GM13977 (cell line): ENCODE measurements around the gene FAM228A.

Source experiments
- DNase-seq: peaks from one replicate; pipeline ENCODE4 v3.0.0; 2012; ENCODE audit warnings: low spot score
- in situ Hi-C: fragments of 300-500 bp; cut with MboI; formaldehyde crosslinking; loops from one replicate; pipeline ENCODE4 v1.12.0; 2022; ENCODE audit warnings: low sequenced_read_pairs, low pct_unique_long_range_greater_than_20kb, mixed read lengths, inconsistent platforms; ENCODE audit not compliant: unreplicated experiment
- TF ChIP-seq, protein P1 (sequence below): IDR thresholded peaks from 2 replicates; pipeline ENCODE4 v1.5.1; 2012; ENCODE audit warnings: mild to moderate bottlenecking, control low read depth; ENCODE audit not compliant: insufficient read depth; ENCODE audit errors: extremely low read depth, missing control alignments

The FAM228A gene

DNA sequence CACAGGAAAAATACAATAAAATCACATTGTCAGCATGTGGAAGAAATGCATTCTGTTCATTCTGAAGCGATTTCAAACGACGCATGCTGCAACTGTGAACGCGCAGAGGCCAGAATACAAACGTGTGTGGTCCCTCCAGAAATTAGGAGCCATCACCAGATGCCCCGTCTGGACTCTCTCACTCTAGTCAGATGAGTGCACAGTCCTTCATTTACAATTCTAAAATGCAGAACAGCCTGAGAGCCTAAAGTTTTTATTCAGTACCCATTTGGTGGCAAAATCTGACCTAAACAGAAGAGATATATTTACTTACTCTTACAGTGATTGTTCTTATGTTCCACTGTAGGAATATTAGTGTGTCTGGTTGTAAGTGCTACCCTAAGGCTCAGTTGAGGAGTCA is 36.6 kb downstream of the FAM228A start:
- TF ChIP-seq, protein P1, sequence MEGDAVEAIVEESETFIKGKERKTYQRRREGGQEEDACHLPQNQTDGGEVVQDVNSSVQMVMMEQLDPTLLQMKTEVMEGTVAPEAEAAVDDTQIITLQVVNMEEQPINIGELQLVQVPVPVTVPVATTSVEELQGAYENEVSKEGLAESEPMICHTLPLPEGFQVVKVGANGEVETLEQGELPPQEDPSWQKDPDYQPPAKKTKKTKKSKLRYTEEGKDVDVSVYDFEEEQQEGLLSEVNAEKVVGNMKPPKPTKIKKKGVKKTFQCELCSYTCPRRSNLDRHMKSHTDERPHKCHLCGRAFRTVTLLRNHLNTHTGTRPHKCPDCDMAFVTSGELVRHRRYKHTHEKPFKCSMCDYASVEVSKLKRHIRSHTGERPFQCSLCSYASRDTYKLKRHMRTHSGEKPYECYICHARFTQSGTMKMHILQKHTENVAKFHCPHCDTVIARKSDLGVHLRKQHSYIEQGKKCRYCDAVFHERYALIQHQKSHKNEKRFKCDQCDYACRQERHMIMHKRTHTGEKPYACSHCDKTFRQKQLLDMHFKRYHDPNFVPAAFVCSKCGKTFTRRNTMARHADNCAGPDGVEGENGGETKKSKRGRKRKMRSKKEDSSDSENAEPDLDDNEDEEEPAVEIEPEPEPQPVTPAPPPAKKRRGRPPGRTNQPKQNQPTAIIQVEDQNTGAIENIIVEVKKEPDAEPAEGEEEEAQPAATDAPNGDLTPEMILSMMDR, result no peak
- no peak for DNase-seq
- in situ Hi-C loops, result no loop called here

DNA sequence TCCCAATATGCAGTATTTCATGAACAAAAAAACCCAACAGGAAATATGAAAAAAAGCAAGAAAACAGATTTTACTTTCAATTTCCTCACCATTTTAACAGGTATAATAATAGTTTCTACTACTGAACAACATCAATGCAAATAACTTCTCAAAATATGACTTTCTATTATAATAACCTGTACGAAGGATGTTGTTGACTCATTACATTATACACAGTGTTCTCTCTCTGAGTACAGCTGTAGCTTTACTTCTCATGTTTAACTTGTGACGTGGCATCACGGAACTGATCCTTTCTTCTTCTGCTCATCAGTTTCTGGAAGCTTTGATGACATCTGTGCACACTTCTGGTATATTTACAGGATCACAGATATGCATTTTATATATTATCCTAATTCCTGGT is 40.0 kb downstream of the FAM228A start:
- in situ Hi-C loops, result no loop called here
- DNase-seq, result peak; percentile 90
- TF ChIP-seq, protein P1, result no peak

DNA sequence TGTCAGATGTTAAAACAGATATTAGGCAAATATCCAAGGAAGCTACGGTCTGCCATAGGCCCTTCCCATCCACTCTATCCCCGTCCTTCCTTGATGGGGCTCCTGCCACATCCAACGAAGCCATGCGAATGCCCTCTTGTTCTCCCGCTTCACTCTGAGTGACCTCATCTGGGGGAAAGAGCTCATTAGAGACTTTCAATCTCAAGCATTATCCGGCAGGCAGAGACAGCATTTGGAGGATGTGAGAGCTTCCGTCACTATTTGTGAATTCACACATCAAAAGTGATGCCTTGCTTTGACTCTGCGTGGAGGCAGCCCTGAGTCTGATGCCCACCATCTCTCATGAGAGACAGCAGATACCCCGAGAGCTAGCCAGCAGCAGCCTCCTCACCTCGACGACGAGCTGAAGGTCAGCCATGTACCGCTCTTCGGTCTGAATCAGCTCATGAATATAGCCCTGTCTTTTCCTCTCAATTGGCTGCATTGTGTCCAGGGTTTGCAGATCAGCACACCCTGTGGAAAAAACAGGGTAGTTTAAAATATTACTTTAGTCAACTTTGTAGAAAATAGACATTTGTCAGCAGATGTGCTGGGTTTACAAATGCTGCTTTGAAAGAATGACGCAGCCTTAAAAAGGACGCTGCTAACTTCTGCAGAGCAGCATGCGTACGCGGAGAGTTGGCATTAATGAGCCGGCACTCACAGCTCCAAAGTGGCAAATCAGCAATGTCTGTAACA is 45.9 kb downstream of the FAM228A start:
- TF ChIP-seq, protein P1, result no peak
- in situ Hi-C loops, result no loop called here
- no peak for DNase-seq

DNA sequence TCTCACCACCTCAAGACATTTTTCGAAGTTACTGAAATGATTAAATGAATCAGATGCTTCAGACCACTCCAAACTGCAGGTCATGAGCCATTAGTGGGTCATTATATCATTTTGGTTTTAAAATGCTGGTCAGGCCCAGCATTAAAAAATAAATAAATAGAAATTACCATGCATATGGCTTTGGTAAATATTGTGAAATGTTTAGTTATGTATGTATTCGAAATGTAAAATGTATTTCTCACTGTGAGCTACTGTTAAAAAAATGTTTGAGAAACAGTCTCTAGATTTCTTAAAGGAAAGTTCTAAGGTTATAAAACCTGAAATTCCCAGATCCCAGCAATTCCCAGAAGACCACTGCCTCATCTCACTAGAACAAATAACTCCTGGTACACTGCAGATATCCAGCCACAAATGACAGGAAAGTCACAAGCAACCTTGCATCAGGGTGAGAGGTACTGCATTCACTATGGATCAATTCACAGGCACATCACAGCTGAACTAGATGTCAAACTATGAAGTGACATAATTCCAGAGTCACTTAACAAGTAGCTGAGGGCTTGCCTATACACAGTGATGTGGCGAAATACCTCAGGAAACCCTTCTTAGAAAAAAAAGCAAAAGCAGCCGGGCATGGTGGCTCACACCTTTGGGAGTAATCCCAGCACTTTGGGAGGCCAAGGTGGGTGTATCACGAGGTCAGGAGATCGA is 46.6 kb downstream of the FAM228A start:
- TF ChIP-seq, protein P1, result no peak
- in situ Hi-C loops, result no loop called here
- DNase-seq, result no peak

DNA sequence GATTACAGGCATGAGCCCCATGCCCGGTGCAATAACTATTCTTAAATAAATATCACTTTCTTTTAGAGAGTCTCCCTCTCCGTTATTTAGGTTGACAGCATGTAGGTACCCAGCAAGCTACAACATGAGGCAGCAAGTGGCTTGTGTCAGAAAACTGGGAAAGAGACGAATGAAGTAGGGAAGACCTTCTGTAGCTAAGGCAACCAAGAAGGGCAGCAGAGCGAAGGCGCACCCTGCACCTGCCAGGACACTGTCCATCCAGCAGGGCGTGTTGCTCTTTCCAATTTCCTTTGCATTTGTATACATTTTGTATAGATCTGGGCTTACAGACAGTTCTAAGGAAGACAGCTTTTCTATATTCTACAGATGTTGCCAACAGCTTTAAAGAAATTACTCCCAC is 48.1 kb downstream of the FAM228A start:
- in situ Hi-C loops, result no loop called here
- DNase-seq, result no peak

DNA sequence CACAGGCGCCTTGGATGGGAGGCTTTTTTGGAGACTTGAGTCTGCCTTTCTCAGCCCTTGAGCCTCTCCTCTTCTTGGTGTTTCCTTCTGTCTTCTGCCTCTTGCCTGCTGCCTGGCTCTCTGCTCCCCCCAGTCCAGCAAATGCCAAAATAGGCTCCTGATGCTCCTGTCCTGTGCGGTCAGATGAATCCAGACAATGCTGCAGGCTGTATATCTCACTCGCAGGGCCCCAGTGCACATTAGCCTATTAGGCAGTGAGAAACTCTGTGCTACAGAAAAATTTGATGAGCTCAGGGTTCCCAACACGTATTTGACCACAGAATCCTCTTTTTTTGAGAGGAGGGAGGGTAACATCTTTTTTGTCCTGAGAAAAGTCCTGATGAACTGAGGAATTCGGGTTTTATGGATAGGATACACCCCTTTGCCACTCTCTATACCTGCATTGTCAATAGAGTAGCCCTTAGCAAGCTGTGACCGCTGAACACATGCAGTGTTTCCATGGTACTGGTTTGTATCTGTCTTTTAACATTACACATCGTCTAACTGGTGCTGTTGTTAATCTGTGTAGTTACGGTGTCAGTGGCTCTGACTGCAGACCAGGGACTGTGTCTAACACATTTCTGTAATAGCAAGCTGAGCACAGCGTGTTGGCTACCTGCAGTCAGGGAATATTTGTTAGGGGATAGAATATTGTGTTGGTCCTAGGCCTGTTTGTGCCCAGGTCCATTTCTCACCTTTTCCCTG is 50.8 kb downstream of the FAM228A start:
- DNase-seq, result no peak
- in situ Hi-C loops, result no loop called here

More for the DNA sequence above, 48.1 kb downstream of the FAM228A start:
- TF ChIP-seq, protein P1, result no peak

More for the DNA sequence above, 50.8 kb downstream of the FAM228A start:
- TF ChIP-seq, protein P1, result no peak
